ENCODE data around the gene KCNJ10.

The KCNJ10 gene

DNA sequence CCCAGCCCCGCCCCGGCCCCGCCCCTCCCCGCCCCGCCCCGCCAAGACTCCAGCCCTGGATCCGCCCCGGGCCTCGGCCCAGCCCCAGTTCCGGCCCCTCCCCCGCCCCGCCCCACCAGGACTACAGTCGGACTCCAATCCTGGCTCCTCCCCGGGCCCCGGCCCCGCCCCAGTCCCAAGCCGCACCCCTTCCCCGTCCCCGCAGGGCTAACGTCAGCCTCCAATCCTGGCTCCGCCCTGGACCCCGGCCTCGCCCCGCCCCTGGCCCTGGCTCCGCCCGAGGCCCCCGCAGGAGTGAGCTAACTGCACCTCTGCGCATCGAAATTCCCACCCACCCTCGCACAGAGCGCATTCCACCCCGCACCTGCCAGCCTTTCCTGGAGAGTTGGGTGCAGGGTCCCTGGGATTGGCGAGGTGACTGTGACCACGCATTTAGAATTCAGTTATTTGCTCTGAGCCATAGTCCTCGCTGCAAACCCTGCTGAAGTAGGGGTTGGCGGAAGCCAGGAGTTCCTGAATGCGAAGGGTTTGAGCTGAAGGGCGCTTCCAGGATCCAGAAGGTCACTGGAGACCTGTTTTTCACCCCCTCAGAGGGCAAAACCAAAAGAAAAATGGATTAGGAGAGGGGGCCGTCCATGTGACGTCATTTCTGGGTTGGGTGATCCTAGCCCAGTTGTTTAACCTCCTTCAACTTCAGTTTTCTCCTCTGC, 29.0 kb upstream of the KCNJ10 start:
- DNase-seq (ENCODE audit: low read depth in 2 of 2): peak; percentile 96 to 97

DNA sequence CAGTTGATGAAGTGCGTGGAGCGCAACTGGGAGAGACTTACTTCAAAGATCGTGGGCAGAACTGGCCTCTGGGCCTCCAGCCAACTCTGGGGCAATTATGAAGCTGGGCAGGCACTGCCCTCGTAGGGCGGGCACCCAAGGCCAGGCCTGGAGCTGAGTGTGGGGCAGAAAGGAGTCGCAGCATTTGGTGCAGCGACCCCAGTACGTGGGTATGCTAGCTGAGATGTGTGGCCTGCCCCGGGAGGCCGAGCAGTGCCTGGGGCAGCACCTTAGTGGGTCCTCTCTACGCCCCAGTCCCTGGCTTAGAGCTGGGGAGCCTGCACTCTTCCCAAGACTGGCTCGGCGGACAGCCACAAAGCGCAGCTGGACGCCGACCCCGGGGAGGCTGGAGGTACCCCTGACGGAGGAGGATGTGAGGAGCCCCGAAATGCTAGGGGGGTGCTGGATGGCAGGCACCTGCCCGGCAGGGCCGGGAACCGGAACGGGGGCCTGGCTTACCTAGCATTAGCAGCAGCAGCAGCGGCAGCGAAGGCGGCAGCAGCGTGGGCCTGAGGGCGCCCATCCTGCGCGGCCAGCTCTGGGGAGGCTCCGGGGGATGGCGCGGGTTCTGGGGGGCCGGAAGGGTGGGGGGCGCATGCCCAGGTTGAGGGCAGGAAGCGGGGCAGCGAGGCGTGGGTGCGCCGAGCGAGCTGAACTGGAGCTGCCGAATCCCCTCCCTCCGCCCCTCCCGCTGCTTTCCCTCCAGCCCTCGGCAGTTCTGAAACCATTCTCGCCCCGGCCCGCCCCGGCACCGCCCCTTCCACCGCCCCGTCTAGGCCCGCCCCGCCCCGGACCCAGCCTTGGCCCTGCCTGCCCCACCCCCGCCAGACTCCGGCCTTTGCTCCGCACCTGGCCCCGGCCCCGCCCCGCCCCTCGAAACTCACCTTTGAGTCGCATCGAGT, 28.2 kb upstream of the KCNJ10 start, which contains the start of gene IGSF8:
TSS of gene IGSF8 (minus strand) at position 709 of the 941 bp plus-strand sequence. CDS start at position 562, 147 bp downstream.
- DNase-seq (ENCODE audit: low read depth in 2 of 2): peak; percentile 84 to 90

DNA sequence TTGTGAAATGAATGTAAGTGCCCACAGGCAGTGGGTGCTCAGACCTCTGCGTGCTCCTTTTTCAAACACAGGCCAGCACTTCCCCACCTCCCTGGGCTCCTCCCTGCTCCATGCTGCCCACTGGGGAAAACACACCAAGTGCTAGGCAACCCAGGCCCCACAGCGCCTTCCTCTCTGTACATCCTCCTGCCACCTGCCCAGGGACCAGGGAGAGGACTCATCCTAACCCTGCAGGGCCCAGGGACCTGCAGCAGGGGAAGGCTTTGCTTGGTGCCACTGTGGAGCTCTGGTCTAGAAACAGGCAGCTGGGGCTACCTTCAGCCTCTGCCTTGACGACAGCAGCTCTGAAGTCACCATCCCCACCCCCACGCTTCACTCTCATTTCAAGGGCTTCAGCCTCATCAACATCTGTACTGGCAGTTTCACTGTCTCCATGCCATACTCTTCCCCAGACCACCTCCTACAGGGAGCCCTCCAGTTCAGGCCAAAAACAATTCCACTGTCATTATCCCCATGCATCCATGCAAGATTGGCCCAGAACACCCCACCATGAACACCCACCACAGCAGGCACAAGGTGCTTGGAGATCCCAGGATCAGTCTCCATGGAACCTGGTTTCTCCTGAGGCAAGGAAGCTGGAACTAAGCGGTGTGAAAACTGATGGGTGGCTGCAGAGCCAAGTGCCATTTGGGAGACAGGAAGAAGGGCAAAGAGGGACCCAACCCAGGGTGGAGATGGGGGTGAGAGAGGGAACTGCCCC, 27.4 kb upstream of the KCNJ10 start:
- no peak for DNase-seq (ENCODE audit: low read depth in 2 of 2)

DNA sequence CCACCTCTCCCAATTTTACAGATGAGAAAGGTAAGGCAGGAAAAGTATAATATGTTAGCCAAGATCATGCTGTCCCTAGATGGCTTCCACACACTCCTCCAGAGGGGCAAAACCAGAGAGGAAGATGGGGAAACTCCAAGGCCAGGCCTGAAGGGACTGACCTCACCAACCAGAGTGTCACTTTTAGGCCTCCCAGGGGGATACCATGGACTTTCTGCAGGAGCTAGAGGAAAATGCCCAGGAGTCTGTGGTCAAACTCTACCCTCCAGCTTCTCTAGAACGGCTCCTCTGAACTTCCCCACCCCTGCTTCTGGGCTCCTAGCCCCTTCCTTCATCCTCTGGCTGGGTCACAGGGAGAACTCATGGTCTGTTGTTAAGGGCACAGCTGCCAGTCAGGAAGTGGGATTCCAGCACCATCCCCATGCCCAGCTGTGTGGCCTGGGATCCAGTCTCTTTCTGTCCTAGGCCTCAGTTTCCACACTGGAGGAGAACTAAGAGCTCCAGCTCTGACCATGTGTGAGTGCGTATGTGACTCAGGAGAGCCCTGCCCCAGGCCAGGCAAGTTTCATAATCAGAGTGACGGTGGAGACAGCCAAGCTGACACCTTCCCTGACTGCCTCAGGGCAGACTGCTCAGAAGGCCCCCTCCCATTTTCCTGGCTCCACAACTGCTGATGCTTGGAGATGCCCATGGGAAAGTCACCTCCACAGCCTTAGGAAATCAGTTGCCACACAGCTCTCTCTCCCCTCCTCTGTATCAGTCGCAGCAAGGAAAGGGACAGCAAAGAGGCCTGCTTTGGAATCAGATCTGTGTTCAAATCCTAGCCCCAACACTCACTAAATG, 26.5 kb upstream of the KCNJ10 start:
- DNase-seq (ENCODE audit: low read depth in 2 of 2): no peak

DNA sequence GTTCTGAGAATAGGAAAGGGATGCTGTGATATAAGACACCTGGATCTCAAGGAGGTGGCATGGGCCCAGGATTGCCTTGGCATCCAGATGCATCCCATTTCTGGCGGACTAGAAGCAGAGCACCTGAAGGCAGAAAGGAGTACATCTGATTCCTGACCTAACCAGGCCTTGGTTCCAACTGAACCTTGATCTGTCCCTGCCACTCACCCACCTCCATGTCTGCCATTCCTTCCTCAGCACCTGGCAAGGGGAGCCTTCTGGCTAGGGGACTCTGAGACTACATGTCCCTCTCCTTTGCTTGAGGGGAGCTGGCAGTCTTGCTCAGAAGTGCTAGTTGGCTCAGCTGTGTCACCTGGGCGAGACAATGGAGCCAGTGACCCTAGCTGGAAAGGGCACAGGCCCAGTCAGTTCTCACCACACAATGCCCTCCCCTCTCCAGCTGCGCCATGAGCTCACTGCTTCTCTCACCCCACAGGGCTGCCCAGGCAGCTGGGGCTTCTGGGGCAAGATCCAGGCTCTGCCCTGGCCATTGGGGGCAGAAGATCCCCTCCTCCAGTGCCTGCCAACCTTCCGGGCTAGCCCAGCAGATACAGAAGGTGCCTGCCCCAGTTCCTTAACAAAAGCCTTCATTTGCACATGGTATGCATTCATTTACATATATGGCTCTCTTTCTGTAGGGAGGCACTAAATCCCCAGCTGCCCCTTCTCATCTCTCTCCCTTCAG, 25.6 kb upstream of the KCNJ10 start:
- no peak for DNase-seq (ENCODE audit: low read depth in 2 of 2)

DNA sequence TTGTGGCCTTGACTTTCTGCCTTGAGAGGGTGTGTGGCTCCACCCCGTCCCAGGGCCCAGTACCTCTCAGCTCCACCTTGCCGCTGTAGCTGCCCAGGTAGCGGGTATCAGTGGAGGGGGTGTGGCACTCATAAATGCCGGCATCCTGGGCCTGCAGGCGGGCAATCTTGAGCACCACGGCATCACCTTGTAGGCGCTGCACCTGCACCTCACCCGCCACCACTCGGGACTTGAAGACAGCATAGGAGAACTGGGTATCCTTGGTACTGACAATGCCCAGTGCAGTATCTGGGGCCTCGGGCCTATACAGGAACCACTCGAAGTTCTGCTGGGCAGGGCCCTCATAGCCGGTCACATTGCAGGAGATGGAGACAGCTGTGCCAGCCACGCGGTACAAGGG, 24.8 kb upstream of the KCNJ10 start:
- DNase-seq (ENCODE audit: low read depth in 2 of 2): no peak

DNA sequence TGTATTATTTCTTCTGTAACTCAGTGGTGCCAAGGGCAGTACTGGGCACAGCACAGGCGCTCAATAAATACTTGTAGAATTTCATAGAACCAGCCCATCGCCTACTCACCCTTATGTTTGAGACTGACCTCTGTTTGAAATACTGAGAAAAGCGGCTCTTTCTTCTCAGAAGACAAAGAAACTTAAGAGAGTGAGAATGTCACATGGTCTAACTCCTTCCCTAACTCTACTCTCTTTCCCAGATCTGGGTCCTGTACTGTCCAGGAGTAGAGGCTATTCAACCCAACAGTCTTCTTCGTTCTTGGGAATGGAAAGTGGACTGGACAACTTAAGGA, 24.3 kb upstream of the KCNJ10 start:
- no peak for DNase-seq (ENCODE audit: low read depth in 2 of 2)

DNA sequence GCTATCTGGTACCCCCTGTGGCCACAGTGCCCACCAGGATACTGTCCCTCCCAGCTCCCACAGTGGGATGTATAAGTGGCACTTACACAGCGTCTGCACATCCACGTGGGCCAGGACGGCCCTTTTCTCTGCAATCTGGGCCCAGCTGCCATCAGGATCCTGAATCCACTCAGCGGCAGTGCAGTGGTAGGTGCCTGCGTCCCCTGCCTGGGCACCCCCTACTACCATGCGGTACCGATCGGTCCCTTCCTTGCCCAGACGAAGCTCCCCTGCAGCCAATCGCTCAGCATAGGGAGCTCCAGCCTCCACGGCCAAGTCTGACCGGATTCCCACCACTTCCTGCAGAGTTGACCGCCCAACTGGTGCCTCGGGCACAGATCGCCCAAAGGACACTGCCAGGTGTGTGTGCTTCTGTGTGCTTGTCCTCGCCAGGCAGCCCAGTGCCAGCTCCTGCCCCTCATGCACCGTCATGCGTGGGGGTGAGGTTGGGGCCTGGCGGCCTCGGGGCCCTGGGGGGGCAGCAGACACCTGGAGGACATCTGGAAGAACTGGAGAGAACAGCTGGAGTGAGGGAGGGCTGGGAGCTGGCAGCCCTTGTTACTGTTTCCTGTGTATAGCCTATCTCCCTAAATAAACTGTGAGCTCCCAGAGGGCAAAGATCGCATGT, 23.8 kb upstream of the KCNJ10 start:
- DNase-seq (ENCODE audit: low read depth in 2 of 2): no peak

DNA sequence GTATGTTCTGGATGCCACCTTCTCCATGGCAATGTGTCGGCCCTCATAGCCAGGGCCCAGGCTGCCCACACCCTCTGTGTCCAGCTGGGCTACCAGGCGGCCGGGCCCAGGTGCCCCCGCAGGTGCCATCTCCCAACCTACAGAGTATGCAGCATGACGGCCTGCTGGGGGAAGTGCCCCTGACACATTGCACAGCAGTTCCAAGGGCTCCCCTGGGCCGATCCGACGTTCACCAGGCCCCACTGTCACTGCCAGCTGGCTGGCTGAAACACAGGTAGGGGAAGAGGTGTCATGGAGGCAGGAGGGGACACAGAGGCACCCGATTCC, 23.1 kb upstream of the KCNJ10 start:
- DNase-seq (ENCODE audit: low read depth in 2 of 2): no peak

DNA sequence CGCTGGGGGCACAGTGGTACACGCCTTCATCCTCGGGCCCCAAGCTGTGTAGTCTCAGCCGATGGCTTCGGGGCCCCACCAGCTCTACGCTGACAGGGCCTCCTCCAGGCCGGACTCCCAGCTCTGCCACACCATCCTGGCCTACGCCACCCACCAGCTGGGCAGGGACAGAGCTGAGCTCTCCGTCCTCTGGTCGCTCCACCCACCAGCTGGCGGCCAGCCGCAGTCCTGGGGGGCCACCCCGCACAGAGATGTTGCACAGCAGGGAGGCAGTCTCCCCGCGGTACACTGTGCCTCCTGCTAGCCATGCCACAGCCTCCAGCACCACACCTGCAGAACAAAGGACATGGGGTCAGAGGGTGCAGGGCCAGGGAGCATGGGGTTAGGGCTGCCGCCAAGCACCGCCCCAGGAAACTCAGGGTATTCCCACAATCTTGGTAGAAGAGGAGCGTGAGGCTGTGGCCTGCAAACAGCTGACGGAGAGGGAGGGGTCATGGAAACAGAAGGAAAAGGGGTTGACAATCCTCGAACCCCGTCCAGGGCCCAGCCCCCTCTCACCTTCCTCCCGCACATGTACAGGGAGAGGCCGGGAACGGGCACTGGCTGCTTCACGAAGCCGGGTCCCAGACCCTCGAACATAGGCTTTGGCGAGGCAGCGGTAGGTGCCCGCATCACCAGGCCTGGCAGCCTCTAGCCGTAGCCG, 22.6 kb upstream of the KCNJ10 start:
- no peak for DNase-seq (ENCODE audit: low read depth in 2 of 2)

DNA sequence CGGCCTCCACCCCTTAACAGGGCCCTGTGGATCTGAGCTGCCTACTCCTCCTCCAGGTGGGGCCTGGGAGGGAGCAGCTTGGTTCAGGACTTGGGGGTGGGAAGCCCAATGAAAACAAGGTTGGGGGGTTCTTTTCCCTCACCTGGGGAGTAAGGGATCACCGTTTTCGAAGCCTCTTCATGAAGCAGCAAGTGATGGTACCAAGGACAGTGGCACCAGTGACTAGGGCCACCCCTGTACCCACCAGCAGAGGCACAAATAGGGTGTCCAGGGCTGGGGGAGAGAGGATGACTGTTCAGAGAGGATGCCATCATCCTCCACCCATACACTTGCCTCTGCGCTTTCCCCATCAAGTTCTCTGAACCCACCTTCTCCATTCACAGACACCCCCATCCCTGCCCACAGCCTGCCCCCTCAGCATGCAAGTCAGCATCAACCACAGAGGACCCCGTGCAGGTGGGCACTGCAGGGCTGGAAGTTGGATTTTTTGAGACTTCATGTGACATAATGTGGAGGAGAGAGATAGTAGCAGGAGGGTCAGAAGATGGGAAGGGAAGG, 21.8 kb upstream of the KCNJ10 start:
- DNase-seq (ENCODE audit: low read depth in 2 of 2): no peak

DNA sequence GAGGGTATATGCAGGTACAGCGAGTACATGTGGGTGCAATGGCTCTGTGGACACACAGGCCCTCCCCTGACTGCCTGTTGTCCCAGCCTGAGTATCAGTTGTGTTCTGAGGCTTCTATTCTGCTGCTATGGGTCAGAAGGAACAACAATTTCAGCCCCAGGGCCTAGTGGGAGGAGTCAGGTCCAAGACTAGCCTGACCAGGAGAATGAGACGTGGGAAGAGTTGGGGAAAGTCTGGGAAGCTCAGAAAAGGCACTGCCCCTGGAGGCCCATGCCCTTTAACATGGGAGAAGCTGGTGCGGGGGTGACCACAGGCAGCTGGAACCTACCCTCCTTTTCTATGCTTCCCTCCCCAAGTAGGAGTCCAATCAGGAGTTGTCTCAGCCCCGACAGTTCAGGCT, 20.8 kb upstream of the KCNJ10 start:
- DNase-seq (ENCODE audit: low read depth in 2 of 2): no peak

DNA sequence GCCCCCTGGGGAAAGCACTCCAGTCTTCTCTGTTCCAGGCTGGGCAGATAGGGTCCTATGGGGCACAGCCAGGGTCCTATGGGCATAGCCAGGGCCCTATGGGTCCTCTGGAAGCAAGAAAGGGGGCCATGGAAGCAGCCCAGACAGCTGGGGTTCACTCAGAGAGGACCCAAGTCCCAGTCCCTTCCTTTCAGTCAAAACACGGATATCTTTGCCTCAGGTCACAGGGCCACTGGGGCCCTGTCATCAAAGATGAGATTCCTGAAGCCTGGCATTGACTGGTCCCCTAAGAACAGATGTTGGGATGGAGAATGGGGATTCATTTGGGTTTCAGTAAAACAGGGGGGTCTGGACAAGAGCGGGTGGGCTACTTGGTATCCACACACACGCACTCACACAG, 19.9 kb upstream of the KCNJ10 start:
- no peak for DNase-seq (ENCODE audit: low read depth in 2 of 2)

DNA sequence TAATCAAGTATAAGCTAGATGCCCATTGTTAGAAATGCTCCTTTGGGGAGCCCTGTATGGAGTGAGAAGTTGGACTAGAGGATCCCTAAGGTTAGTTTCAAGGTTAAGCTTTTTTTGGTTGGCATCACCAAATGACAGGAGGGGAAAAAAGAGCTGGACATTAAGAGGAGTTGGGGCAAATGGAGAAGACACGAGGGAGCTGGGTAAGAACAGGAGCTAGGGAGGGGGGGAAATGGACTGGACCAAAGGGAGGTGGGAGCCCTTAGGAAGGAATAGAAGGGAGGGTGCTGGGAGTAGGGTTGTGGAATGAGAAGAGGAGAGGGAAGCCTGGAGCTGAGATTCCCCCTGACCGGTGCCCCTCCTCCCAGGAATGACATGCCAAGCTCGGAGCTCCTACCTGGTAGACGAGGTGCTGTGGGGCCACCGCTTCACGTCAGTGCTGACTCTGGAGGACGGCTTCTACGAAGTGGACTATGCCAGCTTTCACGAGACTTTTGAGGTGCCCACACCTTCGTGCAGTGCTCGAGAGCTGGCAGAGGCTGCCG, 17.2 kb upstream of the KCNJ10 start:
- DNase-seq (ENCODE audit: low read depth in 2 of 2): no peak

DNA sequence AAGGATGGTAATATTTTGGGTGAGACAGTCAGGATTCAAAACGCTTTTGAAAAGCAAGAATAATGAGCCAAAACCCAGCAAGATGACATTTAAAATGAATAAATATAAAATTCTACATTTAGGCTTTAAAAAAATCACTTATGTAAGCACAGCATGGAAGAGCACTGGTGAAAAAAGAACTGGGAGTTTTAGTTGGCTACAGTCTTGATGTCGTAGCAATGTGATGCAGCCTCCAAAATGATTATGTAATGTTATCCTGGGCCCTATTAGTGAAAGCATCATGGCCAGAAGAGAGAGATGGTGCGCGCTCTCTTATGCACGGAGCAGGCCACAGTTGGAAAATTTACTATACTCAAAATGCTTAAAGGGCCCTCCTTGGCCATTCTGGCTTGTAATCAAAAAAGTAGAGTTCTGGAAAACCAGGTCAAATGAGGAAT, 16.5 kb upstream of the KCNJ10 start:
- DNase-seq (ENCODE audit: low read depth in 2 of 2): no peak

DNA sequence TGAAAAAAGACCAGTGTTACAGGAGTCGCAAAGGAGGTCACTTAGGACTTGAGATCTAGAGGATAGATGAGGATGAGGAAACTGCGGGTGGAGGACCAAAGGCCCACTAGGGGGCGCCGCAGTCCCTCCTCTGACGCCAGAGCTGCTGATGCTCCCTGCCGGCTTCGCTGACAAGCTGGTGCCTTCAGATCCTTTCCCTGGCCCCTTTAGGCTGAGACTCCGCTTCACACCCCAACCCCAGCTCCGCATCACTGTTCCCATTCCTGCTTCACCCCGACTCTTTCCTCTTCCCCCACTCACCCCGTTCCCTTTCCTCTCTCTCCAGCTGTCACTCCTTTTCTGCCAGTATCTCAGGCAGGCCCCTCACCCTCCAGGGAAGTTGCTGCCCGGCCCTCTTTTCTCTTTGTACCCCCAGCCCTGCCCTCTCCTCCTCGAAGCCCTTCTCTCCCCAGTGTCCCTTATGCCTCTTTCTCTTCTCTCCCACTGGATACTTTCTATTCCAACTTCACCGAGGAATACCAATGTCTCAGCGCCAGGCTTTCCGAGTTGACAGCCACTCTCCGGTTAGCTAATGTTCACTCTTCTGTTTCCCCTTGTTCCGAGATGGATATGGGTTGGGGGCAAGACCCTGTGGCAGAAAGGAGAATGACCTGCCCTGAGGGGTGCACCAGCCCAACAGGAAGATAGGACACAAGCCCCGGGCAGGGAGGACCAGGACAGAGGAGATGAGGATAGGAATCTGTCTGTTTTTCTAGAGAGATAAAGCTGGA, 15.9 kb upstream of the KCNJ10 start:
- peak; percentile 52 to 61 for DNase-seq (ENCODE audit: low read depth in 2 of 2)

DNA sequence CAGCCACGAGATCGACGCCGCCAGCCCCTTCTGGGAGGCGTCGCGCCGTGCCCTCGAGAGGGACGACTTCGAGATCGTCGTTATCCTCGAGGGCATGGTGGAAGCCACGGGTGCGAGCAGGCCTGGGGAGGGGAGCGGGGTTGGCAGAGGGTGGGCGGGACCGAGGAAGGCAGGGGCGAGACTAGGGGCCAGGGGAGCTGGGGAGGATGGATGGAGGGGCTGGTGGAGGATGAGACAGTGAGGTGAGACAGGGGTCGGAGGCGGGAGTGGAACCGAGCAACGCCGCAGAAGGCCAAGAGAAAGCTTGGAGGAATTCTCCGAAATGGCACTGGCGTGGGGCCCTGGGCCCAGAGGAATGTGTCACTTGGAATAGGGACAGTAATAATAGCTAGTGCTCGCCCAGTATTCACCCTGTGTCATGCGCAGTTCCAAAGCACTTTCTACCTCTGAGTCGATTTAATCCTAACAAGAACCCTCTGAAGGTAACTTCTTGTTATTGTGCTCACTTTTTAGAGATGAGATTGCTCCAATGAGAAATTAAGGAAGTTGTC, 14.9 kb upstream of the KCNJ10 start:
- no peak for DNase-seq (ENCODE audit: low read depth in 2 of 2)

Data from stimulated activated CD8-positive, alpha-beta memory T cell treated with anti-CD3 and anti-CD28 coated beads, Interleukin-7, amount 100 ng/mL, for 4 hours (primary cell).